Neural progenitor cell (in vitro differentiated cells): ENCODE measurements around the gene CTF1. TPM values are rescaled to one million over a fixed set of nuclear protein-coding genes. Genes with fewer than 3 reads are reported as not detected.

Experiments used
- DNase-seq: peaks from one replicate; pipeline ENCODE4 v3.0.0-alpha.2; 2016; ENCODE audit warnings: low spot score
- H2AFZ ChIP-seq: fragments of 200-600 bp; sonication (generic); replicated peaks from 2 replicates; pipeline ENCODE4 v1.6.1; 2016; ENCODE audit warnings: antibody characterized with exemption
- H3F3A ChIP-seq: fragments of 200-600 bp; sonication (generic); 2 replicates; pipeline ENCODE4 v1.6.1; 2016; ENCODE audit warnings: antibody characterized with exemption, low read depth
- H3K27ac ChIP-seq: fragments of 200-600 bp; sonication (generic); 2 replicates; pipeline ENCODE4 v1.5.1; 2016; ENCODE audit warnings: mild to moderate bottlenecking
- H3K27me3 ChIP-seq: fragments of 200-600 bp; sonication (generic); 2 replicates; pipeline ENCODE4 v1.6.1; 2016; ENCODE audit warnings: mild to moderate bottlenecking, moderate library complexity
- H3K36me3 ChIP-seq: fragments of 200-600 bp; sonication (generic); 2 replicates; pipeline ENCODE4 v1.5.1; 2016
- H3K4me1 ChIP-seq: fragments of 200-600 bp; sonication (generic); 2 replicates; pipeline ENCODE4 v1.6.1; 2016; ENCODE audit warnings: mixed run types
- H3K4me2 ChIP-seq: fragments of 200-600 bp; sonication (generic); 2 replicates; pipeline ENCODE4 v1.6.1; 2016
- H3K4me3 ChIP-seq: fragments of 200-600 bp; sonication (generic); 2 replicates; pipeline ENCODE4 v1.5.1; 2016
- H3K79me2 ChIP-seq: fragments of 200-600 bp; sonication (generic); 2 replicates; pipeline ENCODE4 v1.6.1; 2016; ENCODE audit warnings: low read depth
- H3K9ac ChIP-seq: fragments of 200-600 bp; sonication (generic); 2 replicates; pipeline ENCODE4 v1.6.1; 2016
- H3K9me3 ChIP-seq: fragments of 200-600 bp; sonication (generic); 2 replicates; pipeline ENCODE4 v1.5.1; 2016; ENCODE audit warnings: low read depth
- H4K20me1 ChIP-seq: fragments of 200-600 bp; sonication (generic); 2 replicates; pipeline ENCODE4 v1.6.1; 2016; ENCODE audit warnings: low read depth
- H3K27ac Mint-ChIP-seq: 3 replicates; pipeline ENCODE4 v1.8.0; 2021; ENCODE audit warnings: mixed read lengths
- H3K27me3 Mint-ChIP-seq: 2 replicates; pipeline ENCODE4 v1.8.0; 2022; ENCODE audit warnings: low read depth, mild to moderate bottlenecking, inconsistent platforms, moderate library complexity, mixed read lengths; ENCODE audit not compliant: insufficient read depth
- H3K36me3 Mint-ChIP-seq: 3 replicates; pipeline ENCODE4 v1.8.0; 2021; ENCODE audit warnings: mixed read lengths
- H3K4me1 Mint-ChIP-seq: 3 replicates; pipeline ENCODE4 v1.8.0; 2021; ENCODE audit warnings: mixed read lengths
- H3K4me3 Mint-ChIP-seq: 3 replicates; pipeline ENCODE4 v1.8.0; 2021; ENCODE audit warnings: mild to moderate bottlenecking, moderate library complexity, mixed read lengths
- H3K9me3 Mint-ChIP-seq: 3 replicates; pipeline ENCODE4 v1.8.0; 2020; ENCODE audit warnings: mixed read lengths
- EZH2 ChIP-seq: fragments of 200-600 bp; sonication (generic); IDR thresholded peaks from 2 replicates; pipeline ENCODE4 v1.6.1; 2017; ENCODE audit warnings: antibody characterized with exemption, mild to moderate bottlenecking, moderate library complexity
- EZH2phosphoT487 ChIP-seq: fragments of 200-600 bp; sonication (generic); IDR thresholded peaks from 2 replicates; pipeline ENCODE4 v1.6.1; 2017; ENCODE audit warnings: antibody characterized with exemption
- microRNA counts: library from miRNA; unstranded; fragments of <30 nt; microRNA quantifications from one replicate; lab custom pipeline; 2016
- microRNA-seq: library from miRNA; unstranded; fragments of <30 nt; microRNA quantifications from one replicate; pipeline ENCODE4, GENCODE V29; 2016
- small RNA-seq: library from RNA; depleted of rRNA; stranded (forward); fragments of <200 nt; gene quantifications from one replicate; pipeline ENCODE3, GENCODE V24; 2015
- total RNA-seq: library from RNA; depleted of rRNA; stranded (reverse); fragments of >200 nt; gene quantifications from 2 replicates; pipeline ENCODE4 v1.2.3, GENCODE V29; 2015; ENCODE audit warnings: low replicate concordance
- TF ChIP-seq, protein P1 (sequence below): fragments of 200-600 bp; sonication (generic); IDR thresholded peaks from 2 replicates; pipeline ENCODE4 v1.5.1; 2017; ENCODE audit warnings: antibody characterized with exemption, mild to moderate bottlenecking

Gene CTF1
- total RNA-seq, 1 donor from 2014 or later = 0.39 TPM

DNA sequence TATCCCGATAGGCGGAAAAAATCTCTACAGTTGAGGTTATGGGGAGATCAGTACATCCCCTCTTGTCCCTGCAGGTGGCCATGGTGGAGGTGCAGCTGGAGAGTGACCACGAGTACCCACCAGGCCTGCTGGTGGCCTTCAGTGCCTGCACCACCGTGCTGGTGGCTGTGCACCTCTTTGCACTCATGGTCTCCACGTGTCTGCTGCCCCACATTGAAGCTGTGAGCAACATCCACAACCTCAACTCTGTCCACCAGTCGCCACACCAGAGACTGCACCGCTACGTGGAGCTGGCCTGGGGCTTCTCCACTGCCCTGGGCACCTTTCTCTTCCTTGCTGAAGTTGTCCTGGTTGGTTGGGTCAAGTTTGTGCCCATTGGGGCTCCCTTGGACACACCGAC, 56.7 kb downstream of the CTF1 start:
- Histone ChIP-seq H3K9me3 (no peaks in the 10 kb centered on the region), H3K36me3 (no peaks in the 10 kb centered on the region), H3K4me1 (peaks cover 8% of the 10 kb centered on the region), H4K20me1 (peaks cover 11% of the 10 kb centered on the region), H3K27ac (no peak overlapping the region), H2AFZ (no peak overlapping the region), H3K9ac (no peak overlapping the region), H3K79me2 (peaks cover 9% of the 10 kb centered on the region), H3K27me3 (no peaks in the 10 kb centered on the region), H3K4me2 (no peak overlapping the region), H3F3A (peaks cover 44% of the 10 kb centered on the region), H3K4me3 (no peak overlapping the region)
- no peak overlapping the region for H3K4me3 Mint-ChIP-seq
- no peak for DNase-seq
- H3K9me3 Mint-ChIP-seq = no peaks in the 10 kb centered on the region
- no peak overlapping the region for H3K27ac Mint-ChIP-seq
- H3K27me3 Mint-ChIP-seq = peaks cover 4% of the 10 kb centered on the region
- peaks cover 20% of the 10 kb centered on the region for H3K4me1 Mint-ChIP-seq
- TF ChIP-seq EZH2phosphoT487 = no peak
- TF ChIP-seq, protein P1, sequence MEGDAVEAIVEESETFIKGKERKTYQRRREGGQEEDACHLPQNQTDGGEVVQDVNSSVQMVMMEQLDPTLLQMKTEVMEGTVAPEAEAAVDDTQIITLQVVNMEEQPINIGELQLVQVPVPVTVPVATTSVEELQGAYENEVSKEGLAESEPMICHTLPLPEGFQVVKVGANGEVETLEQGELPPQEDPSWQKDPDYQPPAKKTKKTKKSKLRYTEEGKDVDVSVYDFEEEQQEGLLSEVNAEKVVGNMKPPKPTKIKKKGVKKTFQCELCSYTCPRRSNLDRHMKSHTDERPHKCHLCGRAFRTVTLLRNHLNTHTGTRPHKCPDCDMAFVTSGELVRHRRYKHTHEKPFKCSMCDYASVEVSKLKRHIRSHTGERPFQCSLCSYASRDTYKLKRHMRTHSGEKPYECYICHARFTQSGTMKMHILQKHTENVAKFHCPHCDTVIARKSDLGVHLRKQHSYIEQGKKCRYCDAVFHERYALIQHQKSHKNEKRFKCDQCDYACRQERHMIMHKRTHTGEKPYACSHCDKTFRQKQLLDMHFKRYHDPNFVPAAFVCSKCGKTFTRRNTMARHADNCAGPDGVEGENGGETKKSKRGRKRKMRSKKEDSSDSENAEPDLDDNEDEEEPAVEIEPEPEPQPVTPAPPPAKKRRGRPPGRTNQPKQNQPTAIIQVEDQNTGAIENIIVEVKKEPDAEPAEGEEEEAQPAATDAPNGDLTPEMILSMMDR = no peak
- TF ChIP-seq EZH2 = no peak
- no peaks in the 10 kb centered on the region for H3K36me3 Mint-ChIP-seq

MicroRNAs encoded within 50 kb of the gene (microRNA counts, 767-probe panel; counts per million panel counts)
- 460 counts per million, percentile 90 among the panel's probes with 10 or more counts for microRNA hsa-miR-762 (lab: Ali Mortazavi, UCI)

Small RNAs within 50 kb of the gene (microRNA-seq; reads per million reads assigned to microRNA genes)
- not detected for gene MIR4519
- not detected for gene MIR762

Small RNAs within 50 kb of the gene (small RNA-seq; reads per million reads assigned to genes)
- gene AC135048.1 (not detected), gene MIR4519 (not detected), gene MIR762 (not detected)

Other genes with a start within 250 kb of the CTF1 start
- gene PRR14, start 245.7 kb upstream of the CTF1 start, total RNA-seq = 3.5 and 14.6 TPM in 2 replicates
- gene FBRS, start 238.2 kb upstream of the CTF1 start, total RNA-seq = 3.6 and 20.5 TPM in 2 replicates
- gene SRCAP, start 197.4 kb upstream of the CTF1 start, total RNA-seq = 4.6 and 8.8 TPM in 2 replicates
- 20.2 and 31.4 TPM in 2 replicates for gene PHKG2, start 148.2 kb upstream of the CTF1 start, total RNA-seq
- gene CFAP119, start 134.6 kb upstream of the CTF1 start, total RNA-seq = 0.56 and 8.0 TPM in 2 replicates
- gene RNF40, start 134.3 kb upstream of the CTF1 start, total RNA-seq = 45.6 and 77.3 TPM in 2 replicates
- 13.7 and 24.5 TPM in 2 replicates for gene ZNF629, start 109.4 kb upstream of the CTF1 start, total RNA-seq
- gene BCL7C, start 2.5 kb upstream of the CTF1 start, total RNA-seq = 18.3 and 32.1 TPM in 2 replicates
- 9.2 and 76.7 TPM in 2 replicates for gene FBXL19, start 27.0 kb downstream of the CTF1 start, total RNA-seq
- gene ORAI3, start 52.5 kb downstream of the CTF1 start, total RNA-seq = 10.2 and 20.1 TPM in 2 replicates
- gene SETD1A, start 61.1 kb downstream of the CTF1 start, total RNA-seq = 3.2 and 5.8 TPM in 2 replicates
- 1.4 and 2.9 TPM in 2 replicates for gene HSD3B7, start 88.6 kb downstream of the CTF1 start, total RNA-seq
- gene STX1B, start 114.0 kb downstream of the CTF1 start, total RNA-seq = 6.6 and 7.3 TPM in 2 replicates
- gene STX4, start 136.9 kb downstream of the CTF1 start, total RNA-seq = 6.6 and 13.3 TPM in 2 replicates
- gene ZNF668, start 177.6 kb downstream of the CTF1 start, total RNA-seq = 3.7 and 14.7 TPM in 2 replicates
- gene ZNF646, start 177.8 kb downstream of the CTF1 start, total RNA-seq = 7.5 and 31.2 TPM in 2 replicates
- 2.3 and 7.7 TPM in 2 replicates for gene PRSS53, start 192.3 kb downstream of the CTF1 start, total RNA-seq
- 95.9 and 137 TPM in 2 replicates for gene VKORC1, start 198.2 kb downstream of the CTF1 start, total RNA-seq
- 19.8 and 38.1 TPM in 2 replicates for gene BCKDK, start 211.8 kb downstream of the CTF1 start, total RNA-seq
- 59.7 and 71.7 TPM in 2 replicates for gene KAT8, start 221.1 kb downstream of the CTF1 start, total RNA-seq
- gene PRSS8, start 239.1 kb downstream of the CTF1 start, total RNA-seq = 2.7 and 17.6 TPM in 2 replicates